Fibroblast of villous mesenchyme (primary cell): ENCODE measurements around the gene GP9. TPM values are rescaled to one million over a fixed set of nuclear protein-coding genes. Genes with fewer than 3 reads are reported as not detected.
"Not testable (repeated sequence)": the region's sequence is repeated elsewhere in the genome, so short reads cannot be mapped to it uniquely, and the experiment has no call there.

Experiments
- DNase-seq: peaks from one replicate; pipeline ENCODE4 v3.0.0-alpha.2; 2010; ENCODE audit warnings: low read depth
- H3K4me3 ChIP-seq: 2 replicates; pipeline ENCODE4 v1.5.1; 2011; ENCODE audit warnings: low read depth, mild to moderate bottlenecking, low read length
- CTCF ChIP-seq: IDR thresholded peaks from 2 replicates; pipeline ENCODE4 v1.5.1; 2012; ENCODE audit warnings: low read depth, mild to moderate bottlenecking, low read length; ENCODE audit not compliant: insufficient read depth
- total RNA-seq: library from RNA; depleted of rRNA; stranded (reverse); fragments of >200 nt; gene quantifications from 2 replicates; pipeline ENCODE4 v1.2.3, GENCODE V29; 2012

The GP9 gene
- total RNA-seq, 1 donor, result not detected

- no peak overlapping the region for H3K4me3 ChIP-seq
- TF ChIP-seq CTCF, result no peak
- DNase-seq, result no peak
These were observed 24.7 kb downstream of the GP9 start for GRCh38 chr3:129085165-129085715.

GRCh38 chr3:129085818-129086217 is 25.2 kb downstream of the GP9 start:
- DNase-seq, result no peak
- no peak for TF ChIP-seq CTCF

GRCh38 chr3:129087138-129087702 is 26.6 kb downstream of the GP9 start:
- DNase-seq, result peak; percentile 11
- H3K4me3 ChIP-seq, result no peak overlapping the region
- no peak for TF ChIP-seq CTCF

More at GRCh38 chr3:129085818-129086217, 25.2 kb downstream of the GP9 start:
- H3K4me3 ChIP-seq, result no peak overlapping the region

- DNase-seq, result peak; percentile 51
- H3K4me3 ChIP-seq, result not testable (repeated sequence)
These were observed 27.3 kb downstream of the GP9 start for GRCh38 chr3:129087904-129088303.

- DNase-seq, H3K4me3 ChIP-seq: not testable (repeated sequence)
These were observed 27.7 kb downstream of the GP9 start for GRCh38 chr3:129088312-129088711.

- no peak overlapping the region for H3K4me3 ChIP-seq
- no peak for DNase-seq
- no peak for TF ChIP-seq CTCF
These were observed 34.7 kb downstream of the GP9 start for GRCh38 chr3:129095285-129095684.

- no peak for DNase-seq
- H3K4me3 ChIP-seq, result no peak overlapping the region
- TF ChIP-seq CTCF, result no peak
These were observed 39.7 kb downstream of the GP9 start for GRCh38 chr3:129100274-129100673.
